ENCODE measurements around the gene FMNL2.

- TF ChIP-seq CTCF (IDR thresholded peaks at IDR 0.05) (no peak), POLR2A (IDR thresholded peaks at IDR 0.05) (no peak)
Measured at GRCh38 chr2:152626911-152627339, 292.0 kb downstream of the FMNL2 start.

All from heart left ventricle (tissue), 13 donors.